HG03521 (cell line): ENCODE measurements around the gene KLHL25.
"Not testable (repeated sequence)": the region's sequence is repeated elsewhere in the genome, so short reads cannot be mapped to it uniquely, and the experiment has no call there.

Experiments
- ATAC-seq: cut with Tn5 transposase; IDR thresholded peaks from one replicate; pipeline ENCODE4 v1.9.1; 2021; ENCODE audit warnings: mild to moderate bottlenecking, moderate library complexity; ENCODE audit not compliant: unreplicated experiment

Gene KLHL25

GRCh38 chr15:85794598-85795336 is at the start of gene KLHL25:
Gene KLHL25, minus strand, starts transcription at chr15:85794925. Its CDS starts 25,115 bp downstream, at chr15:85769810.
- ATAC-seq, result peak; percentile 99

GRCh38 chr15:85840802-85841152 is 46.1 kb upstream of the KLHL25 start:
- no peak for ATAC-seq

- ATAC-seq, result peak; percentile 92
These were observed 45.5 kb upstream of the KLHL25 start for GRCh38 chr15:85840079-85840801.

- ATAC-seq, result no peak
These were observed 44.9 kb upstream of the KLHL25 start for GRCh38 chr15:85839643-85840042.

GRCh38 chr15:85838655-85839054 is 43.9 kb upstream of the KLHL25 start:
- ATAC-seq, result no peak

GRCh38 chr15:85837881-85838280 is 43.2 kb upstream of the KLHL25 start:
- ATAC-seq, result no peak

GRCh38 chr15:85837011-85837433 is 42.3 kb upstream of the KLHL25 start:
- no peak for ATAC-seq

- ATAC-seq, result no peak
These were observed 39.9 kb upstream of the KLHL25 start for GRCh38 chr15:85834651-85835050.

GRCh38 chr15:85832394-85832793 is 37.7 kb upstream of the KLHL25 start:
- ATAC-seq, result no peak

GRCh38 chr15:85831415-85832113 is 36.8 kb upstream of the KLHL25 start:
- no peak for ATAC-seq

- ATAC-seq, result not testable (repeated sequence)
These were observed 35.0 kb upstream of the KLHL25 start for GRCh38 chr15:85829754-85830153.

- no peak for ATAC-seq
These were observed 34.1 kb upstream of the KLHL25 start for GRCh38 chr15:85828874-85829273.

GRCh38 chr15:85828126-85828525 is 33.4 kb upstream of the KLHL25 start:
- ATAC-seq, result no peak

GRCh38 chr15:85826756-85827515 is 32.2 kb upstream of the KLHL25 start:
- ATAC-seq, result no peak

GRCh38 chr15:85825719-85826118 is 31.0 kb upstream of the KLHL25 start:
- ATAC-seq, result no peak

- no peak for ATAC-seq
These were observed 30.4 kb upstream of the KLHL25 start for GRCh38 chr15:85825118-85825517.

GRCh38 chr15:85821545-85821944 is 26.8 kb upstream of the KLHL25 start:
- no peak for ATAC-seq

GRCh38 chr15:85819938-85820337 is 25.2 kb upstream of the KLHL25 start:
- no peak for ATAC-seq

GRCh38 chr15:85813234-85813633 is 18.5 kb upstream of the KLHL25 start:
- ATAC-seq, result no peak

- ATAC-seq, result no peak
These were observed 15.3 kb upstream of the KLHL25 start for GRCh38 chr15:85810075-85810474.

GRCh38 chr15:85805420-85805819 is 10.7 kb upstream of the KLHL25 start:
- ATAC-seq, result no peak
